Mesenteric fat pad (tissue), 1 donor: ENCODE results near the gene PLCG1. TPM values are rescaled to one million over a fixed set of nuclear protein-coding genes. Genes with fewer than 3 reads are reported as not detected.

ENCODE experiments used
- DNase-seq: peaks from one replicate; pipeline ENCODE4 v3.0.0-alpha.2; 2020; ENCODE audit warnings: low spot score
- total RNA-seq: library from RNA; stranded (reverse); fragmentation: NEBNext Ultra II Directional; extraction: Animal tissue kit (Norgen Biotek cat#: 25700); gene quantifications from one replicate; pipeline ENCODE4 v1.2.1, GENCODE V29; 2021
- donor health status: DM: yes; HTN: yes; CAD: no.

The PLCG1 gene
- total RNA-seq, 1 donor from 2014 or later: 76.1 TPM

DNA sequence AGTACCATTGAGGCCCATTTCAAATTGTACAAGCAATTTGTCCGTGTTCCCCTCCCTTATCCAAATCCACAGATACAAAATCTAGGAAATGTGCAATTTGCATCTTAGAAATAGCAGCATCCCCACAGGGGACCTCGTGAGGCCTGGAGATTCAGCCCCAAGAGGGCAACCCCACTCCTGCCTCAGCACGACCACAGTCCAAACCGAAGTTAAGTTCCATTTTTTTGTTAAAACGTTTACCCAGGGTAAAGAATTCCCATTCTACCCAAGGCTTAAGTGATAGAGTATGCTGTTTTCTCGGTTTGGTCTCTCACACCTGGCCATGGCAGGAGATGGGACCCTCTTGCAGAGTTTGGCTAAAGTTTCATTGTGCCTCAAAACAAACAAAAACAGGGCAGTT lies 41.2 kb downstream of the PLCG1 start:
- DNase-seq: peak; percentile 9

DNA sequence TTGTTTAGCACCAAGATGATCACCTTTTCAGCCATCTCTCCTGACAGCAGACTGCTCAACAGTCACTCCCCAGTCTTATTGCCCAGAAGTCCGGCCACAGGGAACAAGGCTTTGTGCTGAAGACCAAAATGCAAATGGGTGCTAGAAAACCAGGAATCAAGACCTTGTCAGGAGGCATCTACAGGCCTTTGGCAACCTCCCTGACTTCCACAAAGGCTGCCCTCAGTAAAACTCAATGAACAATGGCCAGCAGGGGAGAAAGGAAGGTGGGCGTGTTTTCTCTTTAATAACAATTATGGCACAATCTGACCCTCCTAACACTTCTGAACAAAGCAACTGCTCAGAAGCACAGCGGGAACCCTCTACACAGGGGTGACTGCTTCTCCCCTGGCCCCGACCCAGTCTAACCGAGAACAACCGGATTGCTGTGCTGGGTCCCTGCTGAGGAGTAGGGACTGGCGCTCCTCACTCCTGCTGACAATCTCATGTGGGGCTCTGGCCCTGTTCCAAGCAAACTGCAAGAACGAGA lies 41.6 kb downstream of the PLCG1 start:
- peak; percentile 72 for DNase-seq

DNA sequence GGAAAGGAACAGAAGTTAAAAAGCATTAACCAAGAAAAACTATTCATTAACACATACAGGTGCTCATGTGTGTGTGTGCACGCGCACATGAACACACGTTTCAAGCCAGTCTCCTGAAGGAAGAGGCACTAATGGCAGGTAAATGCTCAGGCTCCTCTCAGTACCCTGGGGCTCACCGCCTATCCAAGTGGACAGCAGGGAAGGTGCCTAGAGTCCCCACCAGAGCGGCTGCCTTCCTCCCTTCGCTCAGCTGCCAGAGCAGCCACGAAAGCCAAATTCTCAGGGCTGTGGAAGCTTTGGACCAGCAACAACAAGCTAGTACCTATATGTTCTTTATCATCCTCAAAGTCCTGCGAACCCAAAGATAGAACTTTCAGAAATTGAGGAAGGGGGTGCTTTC lies 42.6 kb downstream of the PLCG1 start:
- DNase-seq: peak; percentile 35

DNA sequence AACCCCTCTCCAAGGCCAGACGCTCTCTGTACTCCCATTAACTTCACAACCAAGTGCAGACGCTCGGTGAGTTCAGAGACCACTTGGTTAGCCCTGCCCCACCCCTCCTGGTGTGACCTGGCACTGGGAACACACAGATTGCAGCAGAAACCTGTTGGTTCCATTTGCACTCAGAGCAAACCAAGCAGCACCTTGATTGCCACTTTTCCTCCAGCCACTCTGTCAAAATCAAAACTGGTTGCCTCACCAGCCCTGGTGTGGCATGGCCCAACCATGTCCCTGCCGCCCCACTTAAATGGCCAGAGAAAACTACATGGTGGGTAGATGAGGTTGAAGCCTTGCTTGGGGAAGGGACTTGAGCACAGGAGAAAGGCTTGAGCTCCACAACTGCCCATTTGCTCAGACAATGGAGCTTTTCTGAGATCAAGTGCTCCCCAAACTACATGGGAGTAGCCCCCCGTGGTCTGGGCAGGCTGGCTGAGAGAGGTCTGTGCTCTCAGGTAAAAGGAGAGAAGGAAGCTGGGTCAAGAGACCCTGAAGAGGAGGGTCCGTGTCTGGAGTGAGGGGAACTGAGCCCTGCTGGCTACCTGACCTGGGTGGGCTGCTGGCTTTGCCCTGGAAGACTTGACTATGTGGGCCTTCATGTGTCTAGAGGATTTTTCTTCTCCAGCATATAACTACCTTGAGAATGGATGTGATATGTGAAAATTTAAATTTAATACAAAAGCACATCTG lies 43.4 kb downstream of the PLCG1 start:
- peak; percentile 53 for DNase-seq

DNA sequence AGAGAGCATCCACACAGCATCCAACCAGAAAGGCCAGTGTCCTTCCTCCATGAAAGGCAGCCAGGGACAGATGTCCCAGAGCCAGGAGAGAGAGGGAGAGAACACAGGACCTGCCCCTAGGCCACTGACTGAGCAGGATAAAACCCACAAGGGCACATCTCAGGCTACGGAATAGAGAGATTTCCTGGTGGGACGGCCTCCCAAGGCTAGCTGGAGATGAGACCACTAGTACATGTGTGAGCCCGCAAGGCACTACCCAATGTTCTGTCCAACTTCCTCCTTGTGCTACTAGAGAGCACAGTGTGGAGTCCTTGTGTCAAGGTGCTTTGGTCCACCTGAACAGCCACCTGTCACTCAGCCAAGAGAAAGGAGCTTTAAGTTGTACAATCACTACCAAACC lies 44.2 kb downstream of the PLCG1 start:
- peak; percentile 67 for DNase-seq

DNA sequence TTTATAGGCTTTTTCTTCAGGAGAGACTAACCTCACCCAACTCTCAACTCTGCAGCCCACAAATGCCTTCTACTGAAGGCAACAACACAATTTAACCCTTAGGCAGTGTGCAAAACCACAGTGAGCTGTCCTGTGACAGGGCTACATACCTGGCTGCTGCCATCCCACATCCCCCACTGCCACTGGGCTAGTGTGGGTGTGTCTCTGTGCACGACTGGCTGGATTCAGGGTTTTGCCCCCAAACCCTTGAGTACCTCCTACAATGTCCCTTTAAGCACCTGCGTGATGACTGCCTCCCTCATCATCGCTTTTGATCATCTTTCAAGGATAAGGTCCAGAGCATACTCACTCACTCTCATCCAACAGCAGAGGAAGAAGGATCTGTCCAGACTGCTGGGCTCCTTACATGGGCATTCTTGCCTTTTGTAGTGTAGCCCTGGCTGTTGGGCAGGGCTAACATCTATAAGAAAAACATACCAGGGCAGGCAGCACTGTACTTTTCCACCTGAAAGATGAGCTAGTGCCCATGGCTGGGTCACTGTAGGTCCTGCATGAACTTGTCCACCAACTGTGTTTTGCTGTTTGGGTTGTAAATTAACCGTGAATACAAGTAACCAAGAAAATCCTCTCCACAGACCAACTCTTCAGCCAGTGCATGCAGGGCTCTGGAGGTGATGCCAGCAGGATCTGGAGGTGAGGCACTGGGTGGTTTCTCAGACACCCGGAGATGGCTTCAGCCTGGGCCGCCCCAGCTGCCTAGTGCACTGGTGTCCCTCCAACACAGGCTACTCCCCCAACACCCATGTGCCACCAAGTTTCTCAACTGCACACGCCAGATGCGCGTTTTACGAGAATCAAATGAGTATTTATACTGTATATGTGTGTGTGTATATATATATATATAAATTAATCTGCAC lies 45.2 kb downstream of the PLCG1 start:
- DNase-seq: peak; percentile 84

DNA sequence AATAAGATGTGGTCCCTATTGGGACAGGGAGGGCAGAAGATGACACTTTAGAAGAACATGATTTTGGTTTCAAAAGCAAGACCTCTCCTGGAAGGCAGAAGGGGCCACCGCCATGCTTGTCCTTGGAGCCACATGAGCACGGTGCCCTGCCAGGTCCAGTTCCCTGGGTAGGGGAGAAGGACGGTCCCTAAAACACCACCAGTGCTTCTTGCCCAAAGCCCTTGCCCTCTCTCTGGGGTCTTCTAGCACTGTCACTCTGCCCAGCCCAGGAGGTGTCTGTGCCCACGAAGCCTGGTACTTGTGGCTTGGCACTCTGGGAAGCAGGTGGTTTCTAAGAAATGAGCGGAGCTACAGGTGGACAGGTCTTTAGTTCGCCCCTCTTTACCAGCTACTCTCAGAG lies 46.0 kb downstream of the PLCG1 start:
- DNase-seq: no peak

DNA sequence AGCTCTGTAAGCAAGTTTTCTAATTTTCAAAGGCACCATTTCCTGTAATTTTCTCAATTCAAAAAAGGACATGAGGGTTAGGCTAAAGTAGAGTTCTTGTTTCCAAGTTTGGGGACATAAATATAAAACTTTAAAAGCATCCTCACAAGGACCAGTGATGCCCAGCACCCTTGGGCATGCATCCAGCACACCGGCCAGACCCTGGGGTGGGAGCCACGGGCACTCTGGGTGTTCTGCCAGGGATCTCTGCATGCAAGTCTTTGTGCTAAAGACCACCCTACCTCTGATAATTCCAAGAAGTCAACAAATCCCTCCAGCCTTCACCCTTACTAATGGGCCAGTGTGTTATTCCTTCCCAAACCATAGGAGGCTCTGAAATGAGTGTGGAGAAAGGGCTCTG lies 46.5 kb downstream of the PLCG1 start:
- DNase-seq: no peak

DNA sequence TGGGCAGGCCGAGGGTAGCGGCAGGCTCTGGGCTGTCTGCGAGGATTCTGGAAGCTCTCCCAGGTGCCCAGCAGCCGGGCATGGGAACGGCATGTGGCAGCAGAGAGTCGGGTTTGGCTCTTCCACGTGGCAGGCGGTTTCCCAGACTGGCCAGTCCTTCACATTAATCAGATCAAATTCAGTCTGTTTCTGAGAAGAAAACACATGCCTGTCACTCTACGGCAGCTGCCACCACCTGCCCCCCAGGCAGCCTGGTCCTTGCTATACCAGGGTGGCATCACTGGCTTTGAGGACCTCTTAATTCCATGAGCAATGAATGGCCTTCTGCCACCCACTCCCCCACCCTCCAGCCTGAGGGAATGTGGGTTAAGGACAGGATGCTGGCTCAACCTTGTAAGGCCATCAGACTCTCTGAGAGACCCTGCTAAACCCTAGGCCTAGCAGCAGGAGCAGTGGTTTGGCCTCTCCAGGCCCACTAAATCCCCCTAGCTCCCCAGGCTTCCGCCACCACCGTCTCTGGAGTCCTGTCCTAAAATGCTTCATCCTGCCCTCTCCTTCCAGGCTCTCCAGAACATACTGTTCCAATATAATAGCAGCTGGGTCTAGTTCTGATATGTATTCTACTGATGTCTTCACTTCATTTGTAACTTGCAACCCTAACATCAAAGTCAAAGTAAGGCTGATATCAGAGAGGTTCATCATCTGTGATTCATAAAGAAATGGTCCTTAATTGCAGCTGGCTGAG lies 47.8 kb downstream of the PLCG1 start:
- DNase-seq: peak; percentile 71

DNA sequence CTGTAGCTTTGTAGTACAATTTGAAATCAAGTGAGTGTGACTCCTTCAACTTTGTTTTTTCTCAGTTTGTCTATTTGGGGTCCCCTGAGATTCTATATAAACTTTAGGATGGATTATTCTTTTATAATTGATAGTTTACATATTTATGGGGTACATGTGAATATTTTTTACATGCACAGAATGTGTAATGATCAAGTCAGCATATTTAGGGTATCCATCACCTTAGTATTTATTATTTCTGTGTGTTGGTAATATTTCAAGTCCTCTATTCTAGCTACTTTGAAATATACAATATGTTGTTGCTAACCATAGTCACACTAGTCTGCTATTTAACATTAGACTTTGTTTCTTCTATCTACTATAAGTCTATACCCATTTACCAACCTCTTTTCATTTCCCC lies 50.3 kb downstream of the PLCG1 start:
- DNase-seq: no peak

DNA sequence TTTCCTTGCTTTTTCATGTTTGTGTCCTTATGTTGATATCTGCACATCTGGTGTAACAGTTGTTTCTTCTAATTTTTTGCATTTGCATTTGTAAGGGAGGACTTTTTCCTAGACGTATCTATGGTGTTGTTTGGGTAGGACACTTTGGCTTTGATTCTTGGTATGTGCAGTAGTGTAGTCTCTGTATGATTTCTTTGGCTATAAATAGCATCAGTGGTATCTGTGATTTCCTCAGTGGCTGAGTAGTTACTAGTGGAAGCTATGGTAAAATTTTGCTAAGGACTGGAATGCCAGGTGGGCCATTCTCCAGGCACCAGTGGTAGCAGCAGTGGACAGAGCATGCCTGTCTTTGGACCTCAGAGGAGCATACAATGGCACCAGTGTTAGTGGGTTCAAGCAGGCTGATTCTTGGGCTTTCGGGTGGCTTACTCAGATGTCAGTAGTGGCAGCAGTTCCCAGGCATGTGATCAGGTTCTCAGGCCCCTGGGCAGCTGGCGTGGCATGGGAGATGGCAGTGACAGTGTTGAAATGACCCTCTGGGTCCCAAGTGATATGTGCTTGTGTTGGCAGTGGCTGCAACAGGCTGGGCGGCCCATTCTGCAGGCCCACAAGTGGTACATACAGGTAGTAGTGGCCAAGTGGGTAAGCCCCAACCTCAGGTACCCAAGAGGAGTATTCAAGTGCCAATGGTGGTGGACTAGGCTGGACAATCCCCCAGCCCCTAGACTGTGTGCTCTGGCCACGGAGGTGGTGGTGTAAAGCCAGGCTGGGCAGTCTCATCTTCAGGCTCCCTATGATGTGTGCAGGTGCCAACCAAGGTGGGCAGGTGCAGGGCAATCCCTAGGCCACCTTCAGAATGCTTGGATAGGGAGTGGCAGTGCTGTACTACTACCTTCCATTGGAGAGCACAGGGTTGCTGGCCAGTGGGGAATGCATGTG lies 54.5 kb downstream of the PLCG1 start:
- DNase-seq: no peak

DNA sequence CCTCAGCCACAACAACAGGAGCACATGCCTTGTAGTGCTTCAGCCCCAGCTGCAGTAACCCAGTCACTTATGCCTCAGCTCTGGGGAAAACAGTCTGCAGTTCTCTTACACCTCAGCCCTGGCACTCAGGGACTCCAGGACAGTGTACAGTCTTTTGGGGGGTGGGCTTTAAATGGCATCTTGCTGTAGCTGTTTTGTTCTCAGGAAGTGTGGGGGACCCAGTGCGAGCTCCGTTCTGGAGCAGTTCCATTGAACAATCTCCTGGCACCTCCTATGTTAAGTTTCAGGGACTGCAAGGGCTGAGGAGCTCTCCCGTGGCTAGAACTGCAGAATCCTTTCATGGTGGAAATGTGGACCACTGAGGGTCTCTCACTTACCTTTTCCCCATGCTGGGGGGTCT lies 55.2 kb downstream of the PLCG1 start:
- DNase-seq: no peak

DNA sequence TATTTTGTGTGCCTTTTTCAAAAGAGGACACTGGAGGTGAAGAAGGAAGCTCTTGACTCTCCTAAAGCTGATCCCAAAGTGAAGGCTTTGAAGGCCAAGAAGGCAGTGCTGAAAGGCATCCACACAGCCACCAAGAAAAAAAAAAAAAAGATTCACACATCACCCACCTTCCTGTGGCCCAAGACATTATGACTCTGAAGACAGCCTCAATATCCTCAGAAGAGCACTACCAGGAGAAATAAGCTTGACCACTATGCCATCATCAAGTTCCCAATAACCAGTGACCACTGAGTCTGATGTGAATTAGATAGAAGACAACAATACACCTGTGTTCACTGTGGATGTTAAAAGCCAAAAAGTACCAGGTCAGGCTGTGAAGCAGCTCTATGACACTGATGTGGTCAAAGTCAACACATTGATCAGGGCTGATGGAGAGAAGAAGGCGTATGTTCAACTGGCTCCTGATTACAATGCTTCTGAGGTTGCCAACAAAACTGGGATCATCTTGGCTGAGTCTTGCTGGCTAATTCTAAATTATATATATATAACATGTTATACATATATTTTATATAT lies 59.4 kb downstream of the PLCG1 start:
- DNase-seq: no peak

DNA sequence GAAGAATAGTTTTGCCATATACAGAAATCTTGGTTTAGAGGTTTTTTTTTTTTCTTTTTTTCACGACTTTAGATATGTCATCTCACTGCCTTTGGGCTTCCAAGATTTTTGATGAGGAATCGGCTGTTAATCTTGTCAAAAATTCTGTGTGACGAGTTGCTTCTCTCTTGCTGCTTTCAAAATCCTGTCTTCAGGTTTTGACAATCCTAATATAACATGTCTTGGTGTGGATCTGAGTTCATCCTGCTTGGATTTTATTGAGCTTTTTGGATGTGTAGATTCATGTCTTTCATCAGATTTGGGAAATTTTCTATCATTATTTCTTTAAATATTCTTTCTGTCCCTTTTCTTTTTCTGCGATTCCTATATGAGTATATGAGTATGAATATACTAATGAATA lies 61.1 kb downstream of the PLCG1 start:
- DNase-seq: no peak

DNA sequence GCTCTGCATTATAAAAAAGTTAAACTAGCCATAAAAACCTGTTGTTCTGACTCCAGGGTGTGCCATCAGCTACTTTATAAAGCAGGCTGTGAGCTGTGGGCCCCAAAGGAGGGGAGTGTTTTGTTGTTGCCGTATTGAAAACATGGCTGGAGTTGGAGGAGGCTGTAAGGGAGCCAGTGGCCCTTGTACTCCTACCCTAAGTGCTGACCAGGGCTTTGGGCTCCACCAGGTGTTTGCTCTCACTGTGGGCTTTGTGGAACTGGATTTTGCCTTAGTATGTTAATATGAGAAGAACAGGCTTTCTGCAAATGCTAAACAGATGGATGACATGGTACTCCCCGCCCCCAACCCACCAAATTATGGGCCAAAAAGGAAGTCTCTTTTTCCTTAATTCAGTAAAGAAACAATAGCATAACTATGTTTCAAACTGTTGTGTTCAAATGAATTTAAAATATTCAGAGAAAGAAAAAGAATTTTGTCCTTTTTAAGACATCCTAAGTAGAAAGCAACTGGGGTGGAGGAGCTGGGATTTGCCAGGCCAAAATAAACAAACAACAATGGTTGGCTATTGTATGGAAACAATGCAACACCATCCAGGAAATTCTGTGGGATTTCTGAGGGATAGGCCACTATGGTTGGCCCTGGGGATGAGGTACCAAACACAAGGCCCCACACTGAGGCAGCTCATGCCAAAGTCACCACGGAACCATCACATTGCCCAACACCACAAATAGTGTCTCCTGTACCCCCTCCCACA lies 63.3 kb downstream of the PLCG1 start:
- DNase-seq: no peak

DNA sequence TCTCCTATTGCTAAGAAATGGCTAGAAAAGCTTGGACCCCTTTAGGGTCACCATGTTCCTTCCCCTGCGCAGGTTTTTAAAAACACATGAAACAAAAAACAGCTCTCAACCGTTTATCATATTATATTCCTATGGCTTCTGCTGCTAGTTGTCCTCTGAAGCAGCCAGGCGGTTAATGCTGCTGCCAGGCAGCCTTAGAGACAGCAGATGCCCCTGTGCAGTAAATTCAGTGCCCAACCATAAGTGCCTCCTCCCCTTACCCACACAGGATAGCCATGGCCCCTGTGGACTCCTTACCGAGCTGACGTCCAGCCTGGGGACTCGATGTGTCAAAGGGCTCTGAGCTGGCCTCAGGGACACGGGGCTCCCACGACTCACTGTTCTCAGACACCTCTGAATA lies 64.4 kb downstream of the PLCG1 start:
- no peak for DNase-seq

DNA sequence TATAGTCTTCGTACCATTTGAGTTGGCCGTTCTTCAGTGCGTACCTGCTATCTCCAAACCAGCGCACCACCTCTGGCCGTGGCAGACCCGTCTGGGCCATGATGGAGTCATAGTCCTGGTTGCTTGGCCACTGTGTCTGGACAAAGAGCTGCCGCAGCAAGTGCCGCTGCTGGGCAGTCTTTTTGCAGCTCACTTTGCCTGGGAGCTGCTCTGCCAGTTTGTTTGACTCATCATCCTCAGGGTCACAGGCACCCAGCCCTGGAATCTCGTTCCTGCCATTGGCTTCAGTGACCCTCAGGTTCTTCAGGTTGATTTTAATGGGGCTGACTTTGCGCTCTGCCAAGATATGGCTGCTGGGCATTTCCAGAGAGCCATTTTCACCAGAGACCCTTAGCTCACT lies 65.1 kb downstream of the PLCG1 start:
- no peak for DNase-seq

DNA sequence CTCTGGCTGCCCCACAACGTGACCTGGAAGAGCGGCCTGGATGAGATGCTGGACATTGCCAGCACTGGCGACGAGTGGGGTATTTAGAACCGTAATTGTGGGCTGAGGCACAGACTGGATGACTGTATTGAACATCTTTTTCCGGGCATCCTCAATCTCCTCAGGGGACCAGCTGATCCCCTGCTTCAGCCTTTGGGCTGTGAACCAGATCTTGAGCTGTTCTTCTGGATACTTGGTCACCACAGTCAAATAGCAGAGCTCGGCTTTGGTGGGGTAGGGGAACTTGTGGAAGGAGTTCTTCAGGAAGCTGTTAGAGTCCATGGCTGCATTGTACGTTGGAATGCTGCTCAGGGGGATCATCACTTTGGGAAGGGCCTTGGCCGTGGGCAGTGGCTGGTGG lies 66.3 kb downstream of the PLCG1 start:
- no peak for DNase-seq
